Liver (tissue), 9 donors: Measurements from ENCODE around the gene SGO2. TPM values are rescaled to one million over a fixed set of nuclear protein-coding genes. Genes with fewer than 3 reads are reported as not detected.

Source experiments
- DNase-seq: peaks from one replicate; pipeline ENCODE4 v3.0.0-alpha.2; 2017; ENCODE audit warnings: low spot score
- H3K27ac ChIP-seq, 2 donors: one replicate each; pipeline ENCODE4 v1.7.0; 2013; ENCODE audit warnings: inconsistent platforms in 2 of 2, low read length in 2 of 2, control low read depth in 1 of 2, low read depth in 1 of 2, mild to moderate bottlenecking in 1 of 2
- H3K27me3 ChIP-seq, 4 donors: one replicate each; pipeline versions ENCODE4 v1.6.1 to v1.7.0; 2013; ENCODE audit warnings: low read length in 3 of 4, inconsistent platforms in 1 of 4, mild to moderate bottlenecking in 1 of 4, moderate library complexity in 1 of 4; ENCODE audit not compliant: control insufficient read depth in 4 of 4, insufficient read depth in 4 of 4
- H3K36me3 ChIP-seq, 4 donors: one replicate each; pipeline versions ENCODE4 v1.6.1 to v1.7.0; 2013; ENCODE audit warnings: low read length in 3 of 4, mild to moderate bottlenecking in 3 of 4, low read depth in 1 of 4, moderate library complexity in 1 of 4; ENCODE audit not compliant: control insufficient read depth in 4 of 4, insufficient read depth in 3 of 4
- H3K4me1 ChIP-seq, 4 donors: one replicate each; pipeline versions ENCODE4 v1.6.1 to v1.7.0; 2013; ENCODE audit warnings: low read length in 3 of 4, mild to moderate bottlenecking in 3 of 4, moderate library complexity in 1 of 4; ENCODE audit not compliant: control insufficient read depth in 4 of 4, insufficient read depth in 4 of 4
- H3K4me3 ChIP-seq, 3 donors: one replicate each; pipeline versions ENCODE4 v1.6.1 to v1.7.0; 2013; ENCODE audit warnings: low read length in 3 of 3, control low read depth in 1 of 3, low read depth in 1 of 3, mild to moderate bottlenecking in 1 of 3
- H3K9ac ChIP-seq, 2 donors: one replicate each; pipeline ENCODE4 v1.7.0; 2013; ENCODE audit warnings: low read length in 2 of 2, mild to moderate bottlenecking in 2 of 2, moderate library complexity in 2 of 2, control low read depth in 1 of 2, low read depth in 1 of 2
- H3K9me3 ChIP-seq, 4 donors: one replicate each; pipeline versions ENCODE4 v1.6.1 to v1.7.0; 2013; ENCODE audit warnings: low read length in 3 of 4; ENCODE audit not compliant: control insufficient read depth in 4 of 4
- CTCF ChIP-seq: fragments of 150-350 bp; IDR thresholded peaks from 2 replicates; pipeline ENCODE4 v1.5.1; 2017; ENCODE audit warnings: improper control_type of control experiment, low read depth, low read length; ENCODE audit not compliant: missing input control
- EGR1 ChIP-seq, 2 donors: IDR thresholded peaks; 2 replicates each; pipeline ENCODE4 v1.6.1; 2016 to 2018; ENCODE audit warnings: antibody characterized with exemption in 2 of 2, low read depth in 2 of 2
- FOXA1 ChIP-seq: IDR thresholded peaks from 2 replicates; pipeline ENCODE4 v1.6.1; 2016; ENCODE audit warnings: antibody characterized with exemption
- GABPA ChIP-seq, 2 donors: IDR thresholded peaks in 1 of 2; conservative IDR thresholded peaks in 1 of 2; 2 replicates each; pipeline ENCODE4 v1.6.1; 2016; ENCODE audit warnings: antibody characterized with exemption in 2 of 2, mild to moderate bottlenecking in 1 of 2, moderate library complexity in 1 of 2
- HNF4A ChIP-seq, 2 donors: conservative IDR thresholded peaks; 2 replicates each; pipeline ENCODE4 v1.6.1; 2016; ENCODE audit warnings: antibody characterized with exemption in 2 of 2, mild to moderate bottlenecking in 2 of 2
- HNF4G ChIP-seq: IDR thresholded peaks from 2 replicates; pipeline ENCODE4 v1.6.1; 2016; ENCODE audit warnings: antibody characterized with exemption
- MAX ChIP-seq: IDR thresholded peaks from 2 replicates; pipeline ENCODE4 v1.6.1; 2016; ENCODE audit warnings: antibody characterized with exemption
- RXRA ChIP-seq, 2 donors: IDR thresholded peaks; 2 replicates each; pipeline ENCODE4 v1.6.1; 2017 to 2018; ENCODE audit warnings: antibody characterized with exemption in 2 of 2, mild to moderate bottlenecking in 1 of 2
- SP1 ChIP-seq: IDR thresholded peaks from 2 replicates; pipeline ENCODE4 v1.6.1; 2018; ENCODE audit warnings: antibody characterized with exemption, mild to moderate bottlenecking
- TAF1 ChIP-seq: conservative IDR thresholded peaks from 2 replicates; pipeline ENCODE4 v1.6.1; 2016; ENCODE audit warnings: antibody characterized with exemption, mild to moderate bottlenecking
- YY1 ChIP-seq: IDR thresholded peaks from 2 replicates; pipeline ENCODE4 v1.6.1; 2016; ENCODE audit warnings: antibody characterized with exemption, mild to moderate bottlenecking
- WGBS: extraction: QIAGEN DNeasy Blood & Tissue Kit; methylation state at CpG from one replicate; pipeline ENCODE4 v1.1.7; 2013; 5-methylcytosine and 5-hydroxymethylcytosine counted together
- polyA plus RNA-seq, 2 donors: library from polyadenylated mRNA; stranded (reverse) in 1 of 2; unstranded in 1 of 2; fragments of 200-250 nt in 1 of 2; fragments of >200 nt in 1 of 2; fragmentation: Nextera tagmentation in 1 of 2; extraction: Ambion mirVana in 1 of 2; gene quantifications; one replicate each; pipeline versions ENCODE4 v1.2.1 to v1.2.3, GENCODE V29; 2013 to 2015
- total RNA-seq, 2 donors: library from RNA; depleted of rRNA; stranded (reverse); fragments of >200 nt; gene quantifications; one replicate each; pipeline ENCODE4 v1.2.3, GENCODE V29; 2014
- donor health status: healthy.
- donor health status: healthy.
- donor health status: healthy.
- donor health status: healthy.
- donor health status: healthy.

SGO2 gene
- total and polyA plus RNA-seq, 4 donors: 0.58 to 14.9 (median 0.77) TPM

GRCh38 chr2:200631287-200631686 is 105.3 kb downstream of the SGO2 start:
- Histone ChIP-seq H3K27ac (no peak overlapping the region), H3K4me3 (no peak overlapping the region), H3K27me3 (no peaks in the 10 kb centered on the region), H3K4me1 (peaks cover 0 to 5% (median 1%) of the 10 kb centered on the region in 4 donors), H3K9ac (no peak overlapping the region), H3K36me3 (peaks cover 19 to 67% (median 44%) of the 10 kb centered on the region in 4 donors), H3K9me3 (no peaks in the 10 kb centered on the region)
- 91% methylated on average over 1 of the region's 1 CpG for WGBS
- TF ChIP-seq YY1: no peak
- TF ChIP-seq CTCF: no peak
- TF ChIP-seq HNF4G: no peak
- no peak for TF ChIP-seq TAF1
- no peak for TF ChIP-seq RXRA (IDR thresholded peaks at IDR 0.05)
- TF ChIP-seq EGR1 (IDR thresholded peaks at IDR 0.05; ENCODE audit: low read depth in 2 of 2): no peak
- TF ChIP-seq GABPA (IDR thresholded peaks at IDR 0.05 in 1 of 2, conservative IDR thresholded peaks at IDR 0.05 in 1 of 2): no peak
- TF ChIP-seq FOXA1: no peak
- no peak for TF ChIP-seq MAX
- no peak for TF ChIP-seq SP1
- TF ChIP-seq HNF4A (conservative IDR thresholded peaks at IDR 0.05): no peak
- DNase-seq: no peak

Other genes with a start within 250 kb of the SGO2 start
- 10 to 100 TPM; 31.4 to 46.9 TPM for gene SPATS2L, start 219.5 kb upstream of the SGO2 start, total RNA-seq
- 10 to 100 TPM; 37.8 to 49.9 TPM for gene SPATS2L, start 219.5 kb upstream of the SGO2 start, polyA plus RNA-seq
- 1 to 10 TPM; 7.8 to 7.9 TPM for gene KCTD18, start 16.1 kb upstream of the SGO2 start, total RNA-seq
- 1 to 10 TPM; 4.4 to 5.2 TPM for gene KCTD18, start 16.1 kb upstream of the SGO2 start, polyA plus RNA-seq
- 1,000 to 10,000 TPM in 1 of 2 donors, 1 to 10 TPM in 1; 9.9 to 1,131 TPM for gene AOX1, start 59.8 kb downstream of the SGO2 start, total RNA-seq
- 100 to 1,000 TPM; 245 to 727 TPM for gene AOX1, start 59.8 kb downstream of the SGO2 start, polyA plus RNA-seq